Hypothalamus (tissue), 51 donors: Measurements from ENCODE around the gene KRTAP16-1.

Experiments
- DNase-seq, 51 donors: peaks; one replicate each; lab custom pipeline; 2025; lab: John Stamatoyannopoulos, UW

The KRTAP16-1 gene

DNA sequence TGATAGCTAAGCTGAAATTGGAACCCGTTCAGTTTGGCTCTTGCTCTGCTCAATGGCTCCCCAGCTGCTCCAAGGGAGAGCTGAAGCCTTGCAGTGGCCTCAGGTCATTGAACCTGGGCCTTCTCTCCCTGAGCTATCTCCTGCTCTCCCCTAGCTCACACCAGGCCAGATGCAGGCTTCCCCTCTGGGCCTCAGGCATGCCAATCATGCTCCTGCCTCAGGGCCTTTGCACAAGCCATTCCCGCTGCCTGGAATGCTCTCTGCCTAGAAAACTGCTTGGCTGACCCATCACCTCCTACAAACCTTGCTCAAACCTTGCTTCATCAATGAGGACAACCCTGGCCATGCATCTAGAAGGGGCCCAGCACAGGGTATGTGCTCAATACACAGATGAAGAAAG lies 23.1 kb upstream of the KRTAP16-1 start:
- no peak for DNase-seq

DNA sequence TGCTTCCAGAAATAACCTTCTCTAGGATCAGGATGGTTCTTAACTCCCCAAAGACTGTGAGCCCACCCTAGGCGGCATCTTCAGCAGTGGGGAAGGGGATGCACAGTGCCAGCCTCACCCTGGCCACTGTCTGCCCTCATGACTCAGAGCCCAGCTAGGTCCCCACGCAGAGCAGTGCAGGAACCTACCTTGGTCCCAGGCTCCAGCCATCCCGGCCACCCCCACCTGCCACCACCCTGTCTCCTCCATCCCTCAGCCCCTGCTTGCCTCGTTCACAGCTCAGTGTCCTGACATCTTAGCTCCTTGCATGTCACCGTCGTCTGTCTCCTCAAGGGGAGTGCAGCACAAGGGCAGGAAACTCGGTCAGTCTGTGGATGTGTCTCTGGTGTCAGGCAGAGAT lies 22.5 kb upstream of the KRTAP16-1 start:
- DNase-seq, result no peak

DNA sequence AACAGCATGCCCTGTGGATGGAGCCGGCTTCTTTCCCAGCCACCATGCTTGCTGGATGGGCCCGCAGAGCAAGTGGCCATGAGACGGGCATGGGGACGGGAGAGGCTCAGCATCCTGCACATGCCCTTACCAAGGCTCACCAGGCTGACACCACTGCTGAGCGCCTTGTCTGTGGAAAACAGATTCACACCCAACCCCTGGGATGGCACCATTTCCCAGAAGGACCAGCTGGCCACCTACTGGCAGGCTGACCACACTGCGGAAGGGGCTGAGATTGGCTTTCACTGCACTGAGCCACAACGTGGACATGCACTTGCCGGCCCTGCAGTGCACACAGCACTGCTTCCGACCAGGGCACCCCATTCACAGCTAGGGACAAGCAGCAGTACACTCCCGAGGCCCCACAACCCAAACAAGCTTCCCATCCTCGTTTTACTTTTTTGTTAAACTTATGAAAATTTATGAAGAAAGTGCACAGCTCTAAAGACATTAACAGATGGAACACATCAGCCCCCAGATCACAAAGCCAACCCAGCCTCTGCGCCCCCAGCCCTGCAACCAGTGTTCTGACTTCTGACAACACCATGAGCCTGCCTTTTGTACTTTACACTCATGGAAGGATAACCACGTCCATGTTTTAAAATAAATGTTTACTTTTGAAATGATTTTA lies 20.3 kb upstream of the KRTAP16-1 start:
- peak in 11 of 51 donors; percentile 4 to 41 (median 26) for DNase-seq

DNA sequence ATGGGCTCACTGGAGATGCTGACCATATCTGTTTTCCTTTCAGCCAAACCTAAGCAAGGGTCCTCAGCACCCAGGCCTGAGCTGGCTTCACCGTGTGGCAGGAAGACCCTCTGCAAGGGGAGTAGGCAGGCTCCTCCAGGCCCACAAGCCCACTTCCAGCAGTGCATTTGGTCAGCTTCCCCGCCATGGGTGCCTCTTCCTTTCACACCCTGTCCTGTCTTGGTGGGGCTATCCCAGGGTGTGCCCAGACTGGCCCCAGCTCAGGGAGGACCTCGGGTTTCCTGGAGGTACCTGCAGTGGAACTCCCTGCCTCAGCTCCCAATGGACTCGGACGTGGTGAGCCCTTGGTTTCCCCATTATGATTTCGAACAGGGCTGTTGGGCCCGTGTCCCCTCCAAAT lies 19.1 kb upstream of the KRTAP16-1 start:
- no peak for DNase-seq

DNA sequence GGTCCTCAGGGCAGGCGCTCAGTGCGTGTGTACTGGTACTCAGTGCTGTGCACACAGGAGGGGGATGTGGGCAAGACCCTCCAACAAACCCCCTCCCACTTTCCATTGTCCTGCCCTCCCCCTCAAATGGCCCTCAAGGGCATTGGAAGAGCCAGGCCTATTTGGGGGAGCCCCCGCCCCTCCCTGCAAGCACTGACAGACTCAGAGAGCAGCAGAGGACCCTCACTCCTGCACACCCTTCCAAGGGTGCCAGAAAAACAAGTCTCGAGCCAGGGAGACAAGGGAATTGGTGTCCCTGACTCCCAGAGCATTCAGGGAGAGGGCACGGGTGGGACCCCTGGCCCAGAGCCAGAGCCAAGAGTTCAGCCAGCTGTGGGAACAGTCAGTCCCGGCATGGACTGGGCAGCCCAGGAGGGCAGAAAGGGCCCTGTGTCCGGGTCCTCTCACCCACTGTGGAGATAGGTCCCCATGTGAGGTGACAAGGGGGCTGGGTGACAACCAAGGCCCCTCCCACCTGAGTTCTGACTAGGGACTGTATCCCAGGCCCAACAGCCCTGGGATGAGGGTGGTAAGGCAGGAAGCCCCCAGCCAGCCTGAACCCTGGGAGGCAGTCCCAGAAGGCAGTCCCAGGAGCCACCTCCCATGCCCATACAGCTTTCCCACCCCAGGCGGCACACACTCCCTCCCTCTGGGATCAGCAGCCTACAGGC lies 18.5 kb upstream of the KRTAP16-1 start:
- no peak for DNase-seq

DNA sequence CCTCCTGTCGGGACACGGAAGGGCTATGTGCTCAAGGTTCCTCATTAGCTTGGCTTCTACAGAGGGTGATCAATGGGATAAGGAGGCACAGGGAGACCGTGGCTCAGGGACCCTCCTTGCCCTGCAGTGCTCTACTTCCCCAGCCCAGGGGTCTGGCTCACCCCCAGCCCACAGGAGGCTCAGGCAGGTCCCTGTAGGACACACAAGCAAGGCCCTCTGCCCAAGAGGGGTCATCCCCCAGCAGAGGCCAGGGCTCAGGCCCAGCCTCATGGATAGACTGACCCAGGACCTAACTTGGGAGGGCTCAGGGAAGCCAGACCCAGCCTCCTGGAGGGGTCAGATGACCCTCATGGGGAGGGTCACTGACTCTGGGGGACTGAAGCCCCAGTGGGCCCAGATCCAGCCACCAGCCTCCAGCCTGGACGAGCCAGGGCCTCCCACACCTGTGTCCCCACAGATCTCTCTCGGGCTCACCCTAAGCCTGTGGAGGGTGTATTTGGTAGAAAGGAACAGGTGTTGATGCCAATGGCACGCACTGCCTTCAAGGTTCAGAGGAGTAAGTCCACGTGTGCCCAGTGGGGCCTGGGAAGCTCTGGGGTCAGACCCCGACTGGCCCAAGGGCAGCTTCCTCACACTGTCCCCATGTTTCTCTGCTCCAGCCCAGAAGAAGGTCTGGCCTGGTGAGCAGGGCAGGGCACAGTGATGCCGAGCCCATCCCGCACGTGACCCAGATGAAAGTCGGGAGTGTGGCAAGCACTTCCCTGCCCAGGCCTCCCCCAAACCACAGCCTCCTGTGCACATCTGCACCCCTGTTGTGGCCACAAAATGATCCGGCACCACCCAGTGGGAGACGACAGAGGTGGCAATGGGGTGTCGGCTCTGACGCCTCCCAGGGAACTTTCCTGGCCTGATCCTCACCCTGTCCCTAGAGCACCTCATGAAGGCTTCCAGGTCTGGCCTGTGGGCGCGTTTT lies 17.4 kb upstream of the KRTAP16-1 start:
- no peak for DNase-seq

DNA sequence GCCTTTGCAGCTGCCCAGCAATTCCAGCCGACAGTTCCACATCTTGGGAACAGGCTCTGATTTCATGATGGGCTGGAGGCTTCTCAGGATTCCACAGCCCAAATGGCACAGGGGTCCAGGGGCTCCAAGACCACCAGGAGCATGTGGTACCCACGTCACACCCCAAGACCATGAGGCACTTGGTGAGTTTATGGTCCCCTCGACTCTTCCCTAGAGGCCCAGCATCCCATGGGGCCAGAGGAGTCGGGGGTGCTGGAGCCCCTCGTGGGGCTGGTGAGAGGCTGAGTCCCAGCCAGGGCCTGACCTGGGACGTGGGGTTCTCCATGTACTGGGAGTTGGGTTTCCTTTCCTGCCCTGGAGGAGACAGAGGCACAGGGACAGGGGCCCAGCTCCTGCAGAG lies 16.5 kb upstream of the KRTAP16-1 start:
- DNase-seq, result no peak

DNA sequence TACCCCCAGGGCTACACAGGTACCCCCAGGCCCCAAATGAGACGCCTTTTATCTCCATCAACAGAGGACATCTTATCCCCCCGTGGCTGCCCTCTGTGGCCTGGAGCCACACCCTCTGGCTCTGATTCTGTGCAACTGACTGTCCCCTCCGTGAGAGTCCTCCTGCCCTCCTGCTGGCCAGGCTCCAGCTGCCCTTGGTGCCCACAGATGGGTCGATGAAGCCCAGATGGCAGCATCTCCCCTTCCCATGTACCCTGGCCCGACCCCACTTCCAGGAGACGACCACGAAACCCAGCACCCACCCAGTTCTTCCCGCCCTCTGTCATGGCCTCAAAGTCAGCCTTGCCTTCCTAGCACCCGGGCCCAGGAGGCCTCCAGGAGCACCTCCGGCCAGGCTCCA lies 16.0 kb upstream of the KRTAP16-1 start:
- DNase-seq, result no peak

DNA sequence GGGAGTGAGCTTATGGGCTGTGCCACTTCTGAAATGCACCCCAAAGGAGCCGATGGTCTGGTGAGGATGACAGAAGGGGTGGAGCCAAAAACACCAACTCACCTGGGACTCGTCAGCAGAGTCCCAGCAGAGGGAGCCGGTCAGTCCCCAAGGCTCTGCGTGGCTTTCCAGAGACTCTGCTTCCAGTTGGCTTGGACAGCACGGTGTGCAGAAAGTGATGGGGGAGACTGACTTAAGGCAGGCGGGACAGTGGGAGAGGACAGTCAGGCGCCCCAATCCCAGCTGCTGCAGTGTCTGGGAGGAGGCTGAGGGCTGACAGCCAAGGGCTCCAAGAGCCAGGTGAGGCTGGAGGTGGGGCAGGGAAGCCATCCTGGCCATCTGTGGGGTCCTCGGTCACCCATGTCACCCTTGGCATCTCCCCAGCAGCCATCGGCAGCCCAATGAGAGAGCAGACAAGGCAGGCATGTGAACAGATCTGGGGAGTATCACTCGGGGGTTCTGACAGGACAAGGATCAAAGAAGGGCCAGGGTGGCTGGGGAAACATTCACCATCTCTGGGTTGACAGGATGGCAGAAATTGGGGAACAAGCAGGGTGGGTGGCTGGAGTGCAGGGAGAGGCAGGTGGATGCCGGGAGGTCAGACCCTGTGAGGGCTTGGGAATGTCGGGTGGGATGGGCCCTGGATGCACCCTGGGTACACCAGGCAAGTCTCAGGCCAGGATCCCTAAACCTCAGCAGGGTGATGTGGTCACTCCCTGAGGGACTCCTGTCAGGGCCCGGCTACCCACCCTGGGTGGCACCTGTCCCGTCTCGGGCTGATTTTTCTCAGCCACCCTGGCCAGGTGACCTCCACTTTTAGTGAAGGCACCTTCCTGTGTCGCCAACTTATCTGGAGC lies 15.3 kb upstream of the KRTAP16-1 start:
- DNase-seq, result no peak

DNA sequence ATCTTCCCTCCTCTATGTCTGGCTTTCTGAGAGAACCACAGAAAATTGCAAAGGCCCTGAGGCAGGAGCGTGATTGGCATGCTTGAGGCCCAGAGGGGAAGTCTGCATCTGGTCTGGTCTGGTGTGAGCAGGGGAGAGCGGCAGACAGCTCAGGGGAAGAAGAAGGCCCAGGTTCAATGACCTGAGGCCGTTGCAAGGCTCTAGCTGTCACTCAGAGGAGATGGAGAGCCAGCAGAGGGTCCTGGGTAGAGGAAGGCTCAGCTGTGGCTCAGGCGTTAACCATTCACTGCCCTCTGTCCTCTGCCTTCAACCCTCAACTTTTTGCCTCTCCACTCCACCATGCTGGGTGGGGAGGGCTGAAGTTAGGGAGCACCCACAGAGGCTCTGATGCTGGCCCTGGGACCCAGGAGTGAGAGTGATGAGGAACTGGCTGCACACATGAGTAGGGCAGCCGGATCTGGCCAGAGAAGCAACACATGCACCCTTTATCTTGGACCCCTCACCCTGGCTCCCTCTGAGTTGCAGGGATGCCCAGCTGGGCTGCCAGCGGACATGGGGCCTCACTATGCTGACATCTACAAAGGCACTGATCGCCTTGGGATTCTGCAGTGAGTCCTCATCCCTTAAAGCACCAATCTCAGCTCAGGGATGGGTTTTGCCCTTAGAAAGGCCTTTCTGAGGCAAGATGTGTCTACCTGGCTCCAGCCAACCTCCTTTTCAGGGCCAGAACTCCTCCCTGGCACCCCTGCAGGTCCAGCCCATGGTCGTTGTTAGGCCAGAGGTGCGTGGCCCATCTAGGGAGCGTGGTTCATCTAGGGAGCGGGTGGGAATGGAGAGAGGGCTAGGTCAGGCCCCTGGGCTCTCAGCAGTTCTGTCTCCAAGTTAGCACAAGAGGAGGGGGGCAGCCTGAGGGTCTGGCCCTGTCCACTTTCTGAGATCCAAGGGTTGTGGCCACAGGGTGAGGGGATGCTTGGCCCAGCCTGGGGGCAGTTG lies 14.1 kb upstream of the KRTAP16-1 start:
- no peak for DNase-seq

DNA sequence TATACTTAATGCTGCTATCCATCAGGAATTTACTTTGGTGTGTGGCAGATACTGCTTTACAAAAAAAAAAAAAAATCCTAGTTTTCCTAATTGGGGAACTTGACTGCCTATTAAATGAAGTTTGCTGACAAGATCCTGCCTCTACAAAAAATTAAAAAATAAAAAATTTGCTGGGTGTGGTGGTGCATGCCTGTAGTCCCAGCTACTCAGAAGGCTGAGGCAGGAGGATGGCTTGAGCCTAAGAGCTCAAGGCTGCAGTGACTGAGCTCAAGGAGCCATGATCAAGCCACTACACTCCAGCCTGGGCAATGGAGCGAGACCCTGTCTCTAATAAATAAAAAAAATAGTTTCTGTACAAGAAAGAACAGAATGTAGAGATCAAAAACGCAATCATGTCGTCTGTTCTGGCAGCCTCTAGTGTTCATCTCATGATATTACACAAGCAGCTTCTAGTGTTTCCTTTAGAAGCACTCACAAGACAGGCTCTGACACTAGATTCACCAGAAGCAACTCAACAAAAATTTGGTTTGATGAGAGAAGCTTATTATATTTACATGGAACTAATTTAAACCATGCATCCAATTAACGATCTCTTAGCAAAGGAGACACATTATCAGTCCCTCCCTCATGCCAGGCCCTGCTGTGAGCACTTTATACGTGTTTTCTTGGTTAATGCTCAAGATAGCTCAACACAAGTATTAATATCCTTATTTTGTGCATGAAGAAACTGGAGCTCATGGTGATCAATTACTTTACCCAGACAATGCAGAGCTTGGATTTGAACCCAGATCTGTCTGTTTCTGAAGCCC lies 13.2 kb upstream of the KRTAP16-1 start:
- no peak for DNase-seq

DNA sequence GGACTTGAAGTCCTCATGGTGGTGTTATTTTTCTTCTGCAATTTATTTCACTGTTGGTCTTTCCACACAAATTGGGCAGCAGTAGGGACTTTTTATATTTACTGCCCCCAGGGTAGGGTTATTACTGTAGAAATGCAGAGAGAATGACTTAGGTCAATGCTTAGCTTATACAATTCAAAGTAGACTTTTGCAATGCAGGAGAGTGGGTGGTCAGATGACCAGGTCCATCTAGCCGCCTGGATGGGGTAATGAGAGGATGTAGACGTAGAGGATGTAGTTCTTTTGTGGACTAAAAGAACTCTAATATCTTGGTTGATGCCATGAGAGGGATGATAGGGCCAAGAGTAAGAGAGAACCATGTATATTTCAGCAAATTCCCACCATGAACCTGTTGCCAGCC lies 9.1 kb upstream of the KRTAP16-1 start:
- no peak for DNase-seq

DNA sequence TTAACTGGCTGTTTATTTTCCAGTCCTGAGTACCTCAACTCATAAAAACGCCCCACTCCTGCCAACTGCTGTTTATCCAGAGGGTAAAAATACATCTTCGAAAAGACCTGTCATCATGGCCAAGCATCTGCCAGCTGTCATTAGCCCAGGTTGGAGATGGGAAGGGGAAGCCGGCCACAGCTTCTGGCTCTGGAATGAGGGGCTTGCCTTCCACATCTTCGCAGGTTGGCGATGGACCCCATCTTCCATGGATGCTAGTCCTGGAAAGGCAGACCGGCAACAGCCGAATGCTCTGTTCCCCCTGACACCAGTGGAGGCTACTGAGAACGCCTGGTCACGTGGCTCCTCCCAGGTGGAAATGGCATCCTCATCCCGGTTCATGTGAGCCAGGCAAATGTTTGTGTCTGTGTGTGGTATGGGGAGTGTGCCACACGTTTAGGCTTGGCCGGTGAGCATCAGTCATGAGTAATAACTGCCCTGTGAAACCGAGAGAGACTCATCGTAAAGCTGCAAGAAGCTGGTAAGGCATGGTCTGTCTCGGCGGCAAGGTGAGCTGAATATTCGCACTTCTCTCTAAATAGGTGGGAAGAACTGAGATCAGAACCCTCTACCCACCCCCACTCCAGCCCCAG lies 6.8 kb upstream of the KRTAP16-1 start:
- no peak for DNase-seq

DNA sequence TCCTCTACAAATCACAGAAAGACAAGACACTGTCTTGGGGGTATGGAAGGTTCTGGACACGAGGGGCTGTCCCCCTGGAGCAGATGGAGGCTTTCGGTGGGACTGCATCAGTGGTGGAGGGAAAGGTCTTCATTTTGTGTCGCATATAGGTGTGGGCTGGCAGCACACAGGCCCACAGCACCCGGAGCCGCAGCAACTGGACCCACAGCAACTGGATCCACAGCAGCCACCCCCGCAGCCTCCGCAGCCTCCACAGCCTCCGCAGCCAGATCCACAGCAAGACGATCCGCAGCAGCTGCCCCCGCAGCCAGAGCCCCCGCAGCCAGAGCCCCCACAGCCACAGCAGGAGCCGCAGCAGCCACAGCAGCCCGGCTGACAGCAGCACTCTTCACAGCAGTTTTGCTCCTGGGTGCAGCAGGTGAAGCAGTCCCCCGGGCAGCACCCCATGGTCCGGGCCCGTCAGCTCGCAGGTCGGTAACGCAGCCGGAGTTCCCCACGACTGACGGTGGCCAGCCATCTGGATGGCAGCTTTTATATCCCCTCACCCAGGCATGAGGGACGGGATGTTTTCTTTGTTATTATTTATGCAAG lies 6.2 kb upstream of the KRTAP16-1 start, which contains the start of gene KRTAP17-1:
TSS of gene KRTAP17-1 (minus strand) at position 507 of the 591 bp plus-strand sequence. CDS start at position 447, 60 bp downstream.
- DNase-seq, result no peak

DNA sequence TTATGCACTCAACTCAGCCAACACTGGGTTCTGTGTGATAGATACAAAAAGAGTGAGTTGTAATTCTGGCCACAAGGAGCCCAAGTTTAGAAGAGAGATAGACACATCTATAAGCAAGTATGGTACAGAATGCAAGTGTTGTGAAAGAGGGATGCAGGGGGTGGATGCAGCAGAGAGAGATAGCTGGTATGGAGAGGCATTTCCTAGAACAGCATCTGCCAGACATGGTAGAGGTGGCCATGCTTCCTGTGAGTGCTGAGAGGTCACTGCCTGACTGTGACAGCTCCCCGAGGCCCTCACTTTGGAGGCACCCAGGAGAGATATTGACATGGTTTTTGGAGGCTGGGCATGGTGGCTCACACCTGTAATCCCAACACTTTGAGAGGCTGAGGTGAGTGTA lies 2.0 kb upstream of the KRTAP16-1 start:
- no peak for DNase-seq

DNA sequence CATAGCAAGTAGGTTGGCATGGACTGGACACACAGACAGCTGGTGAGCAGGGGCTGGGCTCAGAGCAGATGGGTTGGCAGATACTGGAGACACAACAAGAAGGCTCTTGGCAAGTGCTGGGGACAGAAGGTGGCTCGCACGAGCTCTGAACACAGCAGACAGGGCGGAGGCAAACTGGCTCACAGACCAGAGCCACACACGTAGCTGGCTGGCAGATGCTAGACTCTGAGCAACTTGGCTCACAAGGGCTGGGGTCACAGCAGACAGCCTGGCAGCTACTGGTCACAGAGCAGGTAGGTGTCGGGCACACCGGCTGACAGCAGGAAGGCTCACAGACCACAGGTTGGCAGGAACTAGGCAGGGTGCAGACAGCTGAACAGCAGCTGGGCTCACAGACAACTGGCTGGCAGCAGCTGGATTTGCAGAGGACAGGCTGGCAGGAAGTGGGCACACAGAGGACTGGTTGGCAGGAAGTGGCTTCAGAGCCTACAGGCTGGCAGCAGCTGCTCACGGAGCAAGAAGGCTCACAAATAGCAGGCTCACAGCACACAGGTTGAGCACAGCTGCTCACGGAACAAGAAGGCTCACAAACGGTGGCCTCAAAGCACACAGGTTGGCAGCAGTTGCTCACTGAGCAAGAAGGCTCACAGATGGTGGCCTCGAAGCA lies 725 bp downstream of the KRTAP16-1 start:
- DNase-seq, result peak in 11 of 51 donors; percentile 6 to 74 (median 20)

DNA sequence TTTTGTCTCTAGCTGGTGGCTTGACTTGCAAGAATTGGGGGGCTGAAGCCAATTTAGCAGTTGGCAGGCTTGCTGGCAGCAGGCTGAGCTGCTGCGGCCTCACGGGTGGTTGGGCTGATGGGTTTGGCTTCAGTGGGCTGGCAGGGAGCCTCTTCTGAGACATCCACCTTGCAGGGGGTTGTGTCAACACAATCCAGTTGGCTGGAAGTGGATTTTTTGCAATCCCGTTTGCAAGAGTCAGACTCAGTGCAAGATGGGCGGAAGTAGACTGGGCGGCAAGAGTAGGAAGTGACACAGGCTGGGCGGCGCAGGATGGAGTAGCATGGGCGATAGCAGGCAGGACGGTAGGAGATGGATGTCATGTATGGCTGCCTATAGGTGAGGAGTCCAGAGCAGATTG lies 1.5 kb downstream of the KRTAP16-1 start:
- DNase-seq, result no peak
